GM19452 (cell line): ENCODE measurements around the gene GZMH.
"Not testable (repeated sequence)": the region's sequence is repeated elsewhere in the genome, so short reads cannot be mapped to it uniquely, and the experiment has no call there.

Experiments used
- ATAC-seq: cut with Tn5 transposase; IDR thresholded peaks from one replicate; pipeline ENCODE4 v1.9.1; 2021; ENCODE audit not compliant: unreplicated experiment

GZMH gene

DNA sequence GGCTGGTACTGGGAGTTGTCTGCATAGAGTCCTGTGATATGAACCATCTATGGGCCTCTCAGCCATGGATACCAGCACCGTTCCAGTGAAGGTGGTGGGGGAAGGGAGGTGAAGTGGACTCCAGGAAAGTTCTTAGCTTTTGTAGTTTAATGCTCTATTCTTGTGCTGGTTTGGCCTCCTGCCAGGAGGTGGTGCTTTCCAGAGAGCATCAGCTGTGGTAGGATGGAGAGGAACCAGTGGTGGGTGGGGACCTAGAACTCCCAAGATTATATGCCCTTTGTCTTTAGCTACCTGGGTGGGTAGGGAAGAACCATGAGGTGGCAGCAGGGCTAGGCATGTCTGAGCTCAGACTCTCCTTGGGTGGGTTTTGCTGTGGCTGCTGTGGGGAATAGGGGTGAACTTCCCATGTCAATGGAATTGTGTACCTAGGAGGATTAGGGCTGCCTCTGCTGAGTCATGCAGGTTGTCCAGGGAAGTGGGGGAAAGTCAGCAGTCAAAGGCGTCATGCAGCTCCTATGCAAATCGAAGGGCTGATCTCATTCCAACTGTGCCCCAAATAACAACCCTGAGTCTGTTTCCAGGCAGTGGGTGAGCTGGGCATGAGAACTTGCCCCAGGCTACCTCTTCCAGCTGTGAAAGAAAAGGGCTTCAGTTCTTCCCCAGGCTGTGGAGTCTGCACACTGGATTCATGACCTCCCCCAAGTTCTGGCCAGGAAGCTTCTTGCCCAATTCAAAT lies 14.2 kb downstream of the GZMH start:
- no peak for ATAC-seq

DNA sequence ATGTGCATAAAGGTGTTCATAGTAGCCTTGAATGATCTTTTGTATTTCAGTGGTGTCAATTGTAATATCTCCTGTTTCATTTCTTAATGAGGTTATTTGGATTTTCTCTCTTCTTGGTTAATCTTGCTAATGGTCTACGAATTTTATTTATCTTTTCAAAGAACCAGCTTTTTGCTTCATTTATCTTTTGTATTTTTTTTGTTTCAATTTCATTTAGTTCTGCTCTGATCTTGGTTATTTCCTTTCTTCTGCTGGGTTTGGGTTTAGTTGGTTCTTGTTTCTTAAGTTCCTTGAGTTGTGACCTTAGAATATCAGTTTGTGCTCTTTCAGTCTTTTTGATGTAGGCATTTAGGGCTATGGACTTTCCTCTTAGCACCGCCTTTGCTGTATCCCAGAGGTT lies 18.5 kb downstream of the GZMH start:
- ATAC-seq: not testable (repeated sequence)

DNA sequence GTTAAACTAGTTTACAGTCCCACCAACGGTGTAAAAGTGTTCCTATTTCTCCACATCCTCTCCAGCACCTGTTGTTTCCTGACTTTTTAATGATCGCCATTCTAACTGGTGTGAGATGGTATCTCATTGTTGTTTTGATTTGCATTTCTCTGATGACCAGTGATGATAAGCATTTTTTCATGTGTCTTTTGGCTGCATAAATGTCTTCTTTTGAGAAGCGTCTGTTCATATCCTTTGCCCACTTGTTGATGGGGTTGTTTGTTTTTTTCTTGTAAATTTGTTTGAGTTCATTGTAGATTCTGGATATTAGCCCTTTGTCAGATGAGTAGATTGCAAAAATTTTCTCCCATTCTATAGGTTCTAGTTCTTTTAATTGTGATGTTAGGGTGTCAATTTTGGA lies 25.1 kb downstream of the GZMH start:
- not testable (repeated sequence) for ATAC-seq

DNA sequence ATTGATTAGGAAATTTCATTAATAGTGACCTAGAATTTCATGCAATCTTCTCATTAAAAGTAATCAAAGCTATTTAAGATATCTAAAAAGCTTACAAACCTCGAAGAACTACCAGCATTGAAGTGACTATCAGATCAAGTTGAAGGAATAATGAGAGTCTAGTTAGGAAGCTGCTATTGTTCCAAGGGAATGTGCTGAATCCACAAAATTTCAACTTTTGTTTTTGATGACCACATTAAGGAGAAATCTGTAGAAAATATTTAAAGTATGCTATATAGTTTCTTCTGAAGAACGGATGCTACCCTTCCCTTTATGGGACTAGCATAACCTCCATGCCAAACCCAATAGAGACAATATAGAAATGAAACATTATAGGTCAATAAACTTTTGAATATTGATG lies 30.9 kb downstream of the GZMH start:
- ATAC-seq: no peak

DNA sequence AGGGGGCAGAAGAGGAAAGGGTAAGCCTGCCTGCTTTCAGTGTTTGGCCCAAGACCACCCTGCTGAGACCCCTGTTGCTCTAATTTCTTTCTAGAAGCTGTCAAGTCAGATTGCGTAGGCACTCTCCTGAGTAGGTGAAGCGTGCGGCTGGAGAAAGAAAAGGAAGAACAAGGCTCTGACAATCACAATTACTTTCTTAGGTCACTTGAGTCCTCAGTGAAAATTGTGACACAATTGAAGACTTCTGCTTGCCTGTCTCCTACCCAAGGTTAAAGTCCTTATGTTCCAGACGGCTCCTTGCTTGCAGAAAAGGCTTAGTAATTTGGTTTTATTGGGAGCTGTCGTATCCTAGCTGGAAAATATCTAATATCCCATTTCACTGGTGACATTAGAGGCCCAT lies 32.7 kb downstream of the GZMH start:
- no peak for ATAC-seq

DNA sequence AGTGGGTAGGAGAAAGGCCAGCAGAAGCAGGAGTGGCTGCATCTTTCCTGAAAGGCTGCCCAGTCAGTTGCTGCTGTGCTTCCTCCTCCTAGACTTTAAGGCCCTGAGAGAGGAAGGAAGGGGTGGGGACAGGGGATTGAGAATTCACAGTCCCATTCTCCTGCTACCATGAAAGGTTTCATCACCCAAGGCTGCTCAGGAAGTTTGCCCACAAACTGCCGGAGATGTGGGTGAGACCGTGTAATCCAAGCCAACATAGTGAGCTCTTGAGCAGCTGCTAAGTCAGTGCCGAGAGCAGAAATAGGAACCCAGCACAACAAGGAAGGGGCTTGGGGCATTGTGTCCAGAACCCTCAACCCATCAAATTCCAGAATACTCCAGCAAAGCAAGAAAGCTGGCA lies 33.3 kb downstream of the GZMH start, which contains the start of gene CTSG:
CTSG (minus strand) TSS at position 69 of the 400 bp plus-strand sequence; CDS start at position 42, 27 bp downstream.
- no peak for ATAC-seq

DNA sequence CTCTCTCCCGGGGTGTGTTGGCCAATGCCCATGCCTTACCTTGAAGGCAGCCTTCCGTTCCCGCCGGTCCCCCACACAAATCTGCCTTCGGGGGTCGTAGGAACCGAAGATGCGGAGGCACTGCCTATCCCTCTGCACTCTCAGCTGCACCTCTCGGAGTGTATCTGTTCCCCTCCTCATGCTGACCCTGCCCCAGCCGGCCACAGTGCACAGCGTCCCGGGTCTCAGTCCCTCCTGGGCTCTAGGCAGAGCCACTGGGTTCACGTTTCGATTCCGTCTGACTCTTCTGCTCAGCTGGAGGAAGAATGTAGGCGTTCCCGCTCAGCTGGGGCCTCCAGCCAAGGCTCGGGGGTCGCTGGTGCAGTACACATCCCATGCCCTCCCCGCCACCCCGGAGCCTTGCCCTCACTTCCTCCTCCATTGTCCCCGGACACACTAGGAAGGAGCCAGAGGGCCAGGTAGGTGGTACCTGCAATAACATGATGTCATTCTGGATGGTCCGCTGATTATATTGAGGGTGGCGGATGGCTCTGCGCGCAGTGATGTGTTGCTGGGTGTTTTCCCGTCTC lies 35.2 kb downstream of the GZMH start:
- ATAC-seq: no peak

DNA sequence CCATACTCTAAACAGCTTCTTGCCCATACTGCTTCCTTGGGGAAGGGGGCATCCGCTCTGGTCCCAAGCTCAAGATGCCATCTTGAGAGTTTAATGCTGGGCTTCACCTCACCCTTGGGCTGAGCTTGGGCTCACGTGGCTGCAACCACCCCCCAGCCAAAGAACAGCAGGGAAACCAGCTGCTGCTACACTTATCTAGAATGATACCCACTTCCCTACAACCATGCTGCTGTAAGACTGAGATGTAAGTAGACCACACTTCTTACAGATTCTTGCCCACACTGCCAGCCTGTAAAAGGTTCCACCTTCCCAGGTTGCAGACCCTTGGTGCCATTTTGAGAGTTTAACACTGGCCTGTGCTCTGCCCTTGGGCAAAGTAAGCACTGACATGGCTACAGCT lies 43.2 kb downstream of the GZMH start:
- no peak for ATAC-seq

DNA sequence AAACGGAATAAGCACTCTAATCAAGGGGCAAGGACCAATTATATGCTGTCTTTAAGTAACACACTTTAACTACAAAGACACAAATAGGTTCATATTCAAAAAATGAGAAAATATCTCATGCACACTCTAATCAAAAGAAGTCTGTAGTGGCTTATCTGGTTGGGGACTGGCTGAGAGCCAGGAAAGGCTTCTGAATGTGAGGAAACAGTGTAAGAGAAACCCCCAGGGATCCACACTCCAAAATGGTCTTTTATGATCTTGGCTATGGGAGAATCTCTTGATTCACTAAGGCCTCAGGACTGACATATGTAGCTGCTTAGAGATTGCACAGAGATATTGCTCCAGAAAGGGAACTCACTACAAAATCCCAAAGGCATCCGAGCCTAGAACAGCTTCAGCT lies 43.7 kb downstream of the GZMH start:
- no peak for ATAC-seq

DNA sequence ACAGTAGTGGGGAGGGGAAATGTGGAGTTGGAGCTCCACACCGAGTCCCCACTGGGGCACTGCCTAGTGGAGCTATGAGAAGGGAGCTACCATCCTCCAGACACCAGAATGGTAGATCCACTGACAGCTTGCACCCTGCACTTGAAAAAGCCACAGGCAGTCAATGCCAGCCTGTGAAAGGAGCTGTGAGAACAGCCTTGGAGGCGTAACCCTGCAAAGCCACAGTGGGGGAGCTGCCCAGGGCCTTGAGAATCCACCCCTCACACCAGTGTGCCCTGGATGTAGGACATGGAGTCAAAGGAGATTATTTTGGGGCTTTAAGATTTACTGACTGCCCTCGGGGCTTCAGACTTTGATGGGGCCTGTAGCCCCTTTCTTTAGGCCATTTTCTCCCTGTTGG lies 46.0 kb downstream of the GZMH start:
- no peak for ATAC-seq

DNA sequence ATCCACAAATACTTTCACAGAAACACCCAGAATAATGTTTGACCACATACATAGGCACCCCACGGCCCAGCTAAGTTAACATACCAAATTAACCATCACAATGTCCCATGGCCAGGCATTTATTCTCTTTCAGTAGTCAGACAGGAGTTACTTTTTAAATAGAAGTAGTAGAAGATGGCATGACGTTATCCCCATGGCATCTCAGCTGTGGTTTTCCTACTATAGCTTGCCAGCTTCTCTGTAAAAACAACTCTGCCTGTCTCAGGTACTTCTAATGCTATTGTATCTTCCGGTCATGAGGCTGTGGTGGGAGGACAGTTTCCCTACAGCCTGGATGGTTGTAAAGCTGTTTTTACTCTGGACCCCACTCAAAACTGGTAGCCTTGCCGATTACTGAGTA lies 52.7 kb downstream of the GZMH start:
- no peak for ATAC-seq
